Astrocyte (in vitro differentiated cells and primary cell): ENCODE data around the gene TMEM114.

Experiments used
- EZH2 ChIP-seq: IDR thresholded peaks from 2 replicates; pipeline ENCODE4 v1.6.1; 2012; ENCODE audit warnings: mild to moderate bottlenecking, low read length, inconsistent platforms; ENCODE audit not compliant: insufficient read depth
- TF ChIP-seq, protein P1 (sequence below): IDR thresholded peaks from 2 replicates; pipeline ENCODE4 v1.5.1; 2011; ENCODE audit warnings: low read depth, mild to moderate bottlenecking, inconsistent platforms, low read length, moderate library complexity; ENCODE audit not compliant: insufficient read depth

DNA sequence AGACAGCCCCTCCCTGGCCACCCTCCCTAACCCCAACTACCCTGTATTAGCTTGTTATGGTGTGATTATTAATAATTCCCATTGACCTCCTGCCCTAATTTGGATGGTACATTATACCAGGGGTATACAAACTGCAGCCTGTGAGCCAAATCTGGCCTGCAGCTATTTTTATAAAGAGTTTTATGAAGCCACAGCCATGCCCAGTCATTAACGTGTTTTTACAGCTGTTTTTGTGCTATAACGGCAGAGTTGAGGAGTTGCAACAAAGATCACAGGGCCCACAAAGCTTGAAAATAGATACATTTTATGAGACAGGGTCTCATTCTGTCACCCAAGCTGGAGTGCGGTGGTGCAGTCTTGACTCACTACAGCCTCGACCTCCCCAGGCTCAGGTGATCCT is 37.1 kb upstream of the TMEM114 start:
- TF ChIP-seq, protein P1, sequence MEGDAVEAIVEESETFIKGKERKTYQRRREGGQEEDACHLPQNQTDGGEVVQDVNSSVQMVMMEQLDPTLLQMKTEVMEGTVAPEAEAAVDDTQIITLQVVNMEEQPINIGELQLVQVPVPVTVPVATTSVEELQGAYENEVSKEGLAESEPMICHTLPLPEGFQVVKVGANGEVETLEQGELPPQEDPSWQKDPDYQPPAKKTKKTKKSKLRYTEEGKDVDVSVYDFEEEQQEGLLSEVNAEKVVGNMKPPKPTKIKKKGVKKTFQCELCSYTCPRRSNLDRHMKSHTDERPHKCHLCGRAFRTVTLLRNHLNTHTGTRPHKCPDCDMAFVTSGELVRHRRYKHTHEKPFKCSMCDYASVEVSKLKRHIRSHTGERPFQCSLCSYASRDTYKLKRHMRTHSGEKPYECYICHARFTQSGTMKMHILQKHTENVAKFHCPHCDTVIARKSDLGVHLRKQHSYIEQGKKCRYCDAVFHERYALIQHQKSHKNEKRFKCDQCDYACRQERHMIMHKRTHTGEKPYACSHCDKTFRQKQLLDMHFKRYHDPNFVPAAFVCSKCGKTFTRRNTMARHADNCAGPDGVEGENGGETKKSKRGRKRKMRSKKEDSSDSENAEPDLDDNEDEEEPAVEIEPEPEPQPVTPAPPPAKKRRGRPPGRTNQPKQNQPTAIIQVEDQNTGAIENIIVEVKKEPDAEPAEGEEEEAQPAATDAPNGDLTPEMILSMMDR = no peak
- no peak for TF ChIP-seq EZH2
